CD4-positive, alpha-beta T cell treated with Interferon alpha-2 for 1 hour (primary cell): Measurements from ENCODE around the gene RESF1.
"Not testable (repeated sequence)": the region's sequence is repeated elsewhere in the genome, so short reads cannot be mapped to it uniquely, and the experiment has no call there.

ENCODE experiments used
- DNase-seq, 2 donors: peaks; one replicate each; pipeline ENCODE4 v3.0.0-alpha.2; 2020 to 2022

RESF1 gene

GRCh38 chr12:31959161-31959700 is at the start of gene RESF1:
Gene RESF1, plus strand, starts transcription at chr12:31959415. Its CDS starts 21,541 bp downstream, at chr12:31980956.
- DNase-seq = peak; percentile 85 to 89

GRCh38 chr12:31914927-31915326 is 44.3 kb upstream of the RESF1 start:
- DNase-seq = no peak

GRCh38 chr12:31915446-31915845 is 43.8 kb upstream of the RESF1 start:
- DNase-seq = no peak

- no peak for DNase-seq
These were observed 36.7 kb upstream of the RESF1 start for GRCh38 chr12:31922341-31923062.

GRCh38 chr12:31923063-31923412 is 36.2 kb upstream of the RESF1 start:
- DNase-seq = peak in 1 of 2 donors; percentile 13

- DNase-seq = peak in 1 of 2 donors; percentile 50
These were observed 30.8 kb upstream of the RESF1 start for GRCh38 chr12:31928246-31929026.

GRCh38 chr12:31929027-31929526 is 30.1 kb upstream of the RESF1 start:
- peak in 1 of 2 donors; percentile 29 for DNase-seq

GRCh38 chr12:31931796-31932715 is 27.2 kb upstream of the RESF1 start:
- DNase-seq = peak in 1 of 2 donors; percentile 47

GRCh38 chr12:31944299-31944698 is 14.9 kb upstream of the RESF1 start:
- no peak for DNase-seq

- DNase-seq = no peak
These were observed 11.2 kb upstream of the RESF1 start for GRCh38 chr12:31947971-31948370.

GRCh38 chr12:31948697-31949359 is 10.4 kb upstream of the RESF1 start:
- DNase-seq = not testable (repeated sequence)

- DNase-seq = no peak
These were observed 9.1 kb upstream of the RESF1 start for GRCh38 chr12:31950088-31950487.

- DNase-seq = no peak
These were observed 8.7 kb upstream of the RESF1 start for GRCh38 chr12:31950492-31950891.

- no peak for DNase-seq
These were observed 8.2 kb upstream of the RESF1 start for GRCh38 chr12:31951008-31951407.

- no peak for DNase-seq
These were observed 7.3 kb upstream of the RESF1 start for GRCh38 chr12:31951939-31952338.

- no peak for DNase-seq
These were observed 6.8 kb upstream of the RESF1 start for GRCh38 chr12:31952418-31952817.

- no peak for DNase-seq
These were observed 4.0 kb upstream of the RESF1 start for GRCh38 chr12:31954925-31955858.

GRCh38 chr12:31958569-31959160 is 550 bp upstream of the RESF1 start:
- no peak for DNase-seq

- DNase-seq = peak; percentile 67 to 75
These were observed 631 bp downstream of the RESF1 start for GRCh38 chr12:31959701-31960391.

GRCh38 chr12:31961137-31961536 is 1.9 kb downstream of the RESF1 start:
- DNase-seq = no peak
